Amygdala (tissue), 56 donors: ENCODE results near the gene ROBO1.

Source experiments
- DNase-seq, 56 donors: peaks; one replicate each; lab custom pipeline; 2025; lab: John Stamatoyannopoulos, UW

The ROBO1 gene

DNA sequence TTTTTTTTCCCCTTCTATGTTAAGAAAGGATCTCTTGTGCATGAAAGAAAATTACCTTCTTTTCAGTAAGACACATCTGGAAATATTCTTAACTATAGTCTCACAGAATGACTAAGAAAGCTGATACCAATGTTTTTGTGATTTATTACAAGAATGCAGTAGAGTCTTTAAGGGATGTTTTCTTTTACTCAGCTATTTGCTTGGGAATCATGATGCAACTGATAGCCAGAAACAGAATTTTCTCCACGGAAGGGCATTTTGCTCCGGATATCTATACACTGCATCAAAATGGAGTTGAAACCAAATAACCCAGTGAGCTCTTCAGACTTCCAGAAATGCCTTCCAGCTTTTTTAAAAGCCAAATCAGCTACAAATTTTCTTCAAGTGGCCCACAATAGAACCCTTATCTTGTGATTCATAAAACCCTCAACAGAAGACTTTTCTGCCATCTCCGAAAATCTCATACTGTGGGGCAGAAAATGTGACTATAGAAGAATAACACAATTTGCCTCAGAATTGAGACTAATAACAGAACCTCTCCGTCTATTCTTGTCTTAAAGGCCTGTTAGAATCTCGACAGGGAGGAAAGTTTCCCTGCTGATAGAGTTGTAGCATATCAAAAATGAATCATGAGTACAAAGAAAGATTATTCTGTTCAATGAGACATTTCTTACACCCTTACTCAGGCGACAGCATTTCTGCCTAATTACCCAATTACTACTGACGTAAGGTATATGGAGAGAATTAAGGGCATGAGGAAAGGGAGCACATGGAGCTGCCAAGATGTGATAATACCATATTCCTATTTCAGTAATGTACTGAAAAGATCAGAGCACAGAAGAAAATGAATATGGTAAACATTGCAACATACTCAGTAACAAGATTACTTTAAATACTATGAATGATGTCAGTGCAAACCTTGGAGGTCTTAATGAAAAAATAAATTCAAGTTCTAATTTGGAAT, 900.1 kb downstream of the ROBO1 start:
- no peak for DNase-seq

DNA sequence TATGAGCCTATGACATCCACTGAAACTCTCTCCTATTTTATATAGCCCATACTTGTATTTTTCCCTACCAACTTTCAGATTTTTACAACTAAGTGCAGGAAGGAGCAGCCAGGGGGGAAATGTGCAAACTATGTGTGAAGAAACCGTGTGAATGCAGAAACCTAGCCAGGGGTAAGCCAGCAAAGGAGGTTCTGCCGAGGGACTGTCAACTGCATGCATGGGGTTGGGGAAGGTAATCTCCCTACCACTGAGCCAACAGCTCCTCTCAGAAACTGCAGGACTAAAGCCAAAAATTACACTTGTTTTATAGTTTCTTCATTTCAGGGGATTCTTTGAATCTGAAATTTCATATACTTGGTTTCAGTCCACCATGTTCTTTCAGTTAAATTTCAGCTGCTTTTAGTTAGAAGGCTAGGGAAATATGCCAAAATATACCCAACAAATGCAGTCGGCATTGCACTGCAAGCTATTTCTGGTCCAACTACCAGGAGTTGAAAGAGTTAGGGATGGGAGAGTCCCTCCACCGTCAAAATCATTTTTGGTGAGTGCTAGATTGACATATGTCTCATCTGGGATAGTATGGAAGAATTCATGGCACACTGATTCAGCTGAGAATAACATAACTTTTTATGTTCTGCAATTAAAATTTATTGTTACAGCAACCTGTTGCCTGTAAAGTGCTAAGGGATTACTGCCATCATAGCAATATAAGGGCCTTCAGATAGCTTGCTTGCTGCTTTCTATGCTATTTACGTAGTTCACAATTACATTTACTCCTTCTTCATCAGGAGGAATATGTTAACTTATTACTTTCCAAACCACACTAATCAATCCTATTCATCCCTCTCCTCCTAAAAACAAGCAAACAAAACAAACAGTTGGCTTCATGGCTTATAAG, 904.2 kb downstream of the ROBO1 start:
- DNase-seq, result no peak

DNA sequence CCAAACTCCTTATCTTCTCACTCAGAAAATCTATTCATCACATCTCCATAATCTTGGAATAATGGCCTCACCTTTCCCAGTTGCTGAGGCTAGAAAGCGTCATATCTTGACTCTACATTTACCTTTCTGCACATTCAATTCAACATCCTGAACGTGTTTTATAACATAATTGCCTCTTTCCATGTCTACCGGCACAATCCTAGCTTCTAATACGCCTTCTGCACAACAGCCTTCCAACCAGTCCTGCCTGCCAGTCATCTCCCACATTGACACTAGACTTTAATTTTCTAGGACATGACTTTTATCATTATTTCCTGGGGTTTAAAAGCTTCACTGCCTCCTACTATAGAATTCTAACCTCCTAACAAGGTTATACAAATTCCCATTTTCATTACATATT, 906.6 kb downstream of the ROBO1 start:
- no peak for DNase-seq

DNA sequence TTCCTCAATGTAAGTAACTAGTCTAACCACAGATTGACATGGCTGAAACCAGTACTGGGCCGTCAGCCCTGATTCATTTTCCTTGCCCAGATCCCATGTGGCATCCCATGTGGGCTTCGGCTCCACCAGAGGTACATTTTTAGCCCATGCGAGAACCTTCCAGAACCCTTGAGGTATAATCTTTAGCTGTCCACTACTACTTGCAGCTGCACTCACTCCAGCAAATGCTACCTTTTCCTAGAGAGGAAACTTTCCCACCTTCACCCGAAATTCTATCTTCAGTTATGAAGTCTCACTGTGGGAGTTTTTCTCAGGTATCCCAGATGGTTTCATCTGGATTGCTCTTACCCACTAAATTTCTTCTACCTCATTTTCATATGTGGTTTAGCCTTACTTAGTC, 907.2 kb downstream of the ROBO1 start:
- DNase-seq, result no peak

DNA sequence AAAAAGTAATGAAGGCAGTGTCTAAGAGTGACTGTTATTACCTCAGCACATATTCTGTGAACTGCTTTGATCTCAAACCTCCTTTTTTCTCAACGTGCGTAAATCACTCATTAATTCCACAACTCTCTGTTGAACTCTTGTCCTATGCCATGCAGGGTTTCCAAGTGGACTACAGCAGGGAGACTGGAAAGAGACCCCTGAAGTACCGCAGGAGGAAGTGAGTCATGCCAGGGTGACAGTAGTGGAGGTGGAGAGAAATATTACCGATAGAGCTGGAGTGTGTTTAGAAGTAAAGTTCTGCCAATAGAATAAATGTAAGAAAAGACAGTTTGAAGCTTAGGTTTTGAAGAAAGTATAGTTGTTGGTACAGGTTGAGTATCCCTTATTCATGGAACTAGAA, 908.9 kb downstream of the ROBO1 start:
- no peak for DNase-seq

DNA sequence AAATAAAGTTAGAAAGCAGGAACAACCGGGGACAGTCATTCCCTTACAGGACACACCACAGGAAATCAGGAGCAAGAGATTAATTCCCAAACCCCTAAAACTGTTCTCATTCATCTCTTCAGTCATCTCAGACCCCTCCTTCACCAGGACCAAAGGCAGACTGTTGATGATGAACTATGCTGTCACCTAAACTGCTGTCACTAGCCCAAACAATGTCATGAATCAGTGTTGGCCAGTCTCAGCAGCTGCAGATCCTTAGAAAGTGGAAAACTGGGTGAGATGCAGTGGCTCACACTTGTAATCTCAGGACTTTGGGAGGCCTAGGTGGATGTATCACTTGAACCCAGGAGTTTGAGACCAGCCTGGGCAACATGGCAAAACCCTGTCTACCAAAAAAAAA, 909.6 kb downstream of the ROBO1 start:
- no peak for DNase-seq

DNA sequence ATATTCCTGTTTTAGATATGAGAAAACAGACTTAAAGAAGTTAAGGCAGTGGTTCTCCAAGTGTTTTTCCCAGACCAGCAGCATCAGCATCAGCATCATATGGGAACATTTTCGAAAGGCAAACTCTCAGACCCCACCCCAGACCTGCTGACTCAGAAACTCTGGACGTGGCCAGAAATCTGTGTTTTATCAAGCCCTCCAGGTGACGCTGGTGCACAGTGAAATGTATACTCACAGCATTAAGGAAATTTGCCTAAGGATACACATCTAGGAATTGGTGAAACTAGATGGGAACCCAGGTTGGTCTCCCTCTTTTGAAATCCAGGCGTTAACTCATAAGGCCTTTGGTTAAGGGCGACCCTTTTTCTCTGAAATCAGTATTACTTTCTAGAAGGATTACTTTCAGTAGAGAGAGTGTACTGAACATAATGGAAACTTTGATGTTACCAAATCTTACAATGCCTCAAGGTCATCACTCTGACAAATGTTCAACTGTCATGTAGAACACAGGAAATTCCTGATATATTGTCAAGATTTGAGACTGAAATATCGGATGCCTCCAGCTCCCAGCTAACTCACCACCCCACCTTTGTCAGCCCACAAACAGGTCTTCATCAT, 910.2 kb downstream of the ROBO1 start:
- no peak for DNase-seq

DNA sequence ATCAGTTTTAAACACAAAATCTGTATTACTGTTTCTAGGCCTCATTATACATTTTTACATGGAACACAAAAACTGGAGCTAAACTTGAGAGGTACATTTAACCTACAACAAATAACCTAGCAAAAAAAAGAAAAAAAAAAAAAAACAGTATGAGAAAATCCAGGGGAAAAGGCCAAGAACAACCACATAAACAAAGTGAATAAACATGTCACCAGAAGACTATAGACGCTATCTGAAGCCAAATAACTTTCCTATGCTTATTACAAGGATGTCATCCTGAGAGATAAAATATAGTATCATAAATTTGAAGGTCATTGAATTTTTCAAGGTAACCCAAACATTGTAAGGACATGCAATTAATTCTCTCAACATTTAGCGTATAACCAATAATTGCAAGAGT, 911.6 kb downstream of the ROBO1 start:
- DNase-seq, result no peak

DNA sequence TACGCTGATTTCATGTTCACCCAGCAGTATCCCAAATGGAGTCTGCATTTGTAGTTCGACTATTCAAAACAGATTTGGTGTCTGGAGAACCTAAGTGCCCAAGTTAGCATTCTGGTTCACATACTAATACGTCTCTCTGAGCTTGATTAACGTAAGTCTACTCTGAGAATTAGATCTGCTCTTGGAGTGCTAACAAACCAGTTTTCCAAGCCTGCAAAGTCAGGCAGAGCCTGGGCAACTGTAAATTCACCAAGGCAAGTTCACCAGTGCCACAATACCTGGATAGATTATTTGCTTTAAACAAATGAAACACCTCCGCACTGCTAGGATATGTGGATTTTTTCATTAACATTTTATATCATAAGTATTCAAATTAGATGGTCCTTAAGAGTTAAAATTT, 912.6 kb downstream of the ROBO1 start:
- DNase-seq, result no peak

DNA sequence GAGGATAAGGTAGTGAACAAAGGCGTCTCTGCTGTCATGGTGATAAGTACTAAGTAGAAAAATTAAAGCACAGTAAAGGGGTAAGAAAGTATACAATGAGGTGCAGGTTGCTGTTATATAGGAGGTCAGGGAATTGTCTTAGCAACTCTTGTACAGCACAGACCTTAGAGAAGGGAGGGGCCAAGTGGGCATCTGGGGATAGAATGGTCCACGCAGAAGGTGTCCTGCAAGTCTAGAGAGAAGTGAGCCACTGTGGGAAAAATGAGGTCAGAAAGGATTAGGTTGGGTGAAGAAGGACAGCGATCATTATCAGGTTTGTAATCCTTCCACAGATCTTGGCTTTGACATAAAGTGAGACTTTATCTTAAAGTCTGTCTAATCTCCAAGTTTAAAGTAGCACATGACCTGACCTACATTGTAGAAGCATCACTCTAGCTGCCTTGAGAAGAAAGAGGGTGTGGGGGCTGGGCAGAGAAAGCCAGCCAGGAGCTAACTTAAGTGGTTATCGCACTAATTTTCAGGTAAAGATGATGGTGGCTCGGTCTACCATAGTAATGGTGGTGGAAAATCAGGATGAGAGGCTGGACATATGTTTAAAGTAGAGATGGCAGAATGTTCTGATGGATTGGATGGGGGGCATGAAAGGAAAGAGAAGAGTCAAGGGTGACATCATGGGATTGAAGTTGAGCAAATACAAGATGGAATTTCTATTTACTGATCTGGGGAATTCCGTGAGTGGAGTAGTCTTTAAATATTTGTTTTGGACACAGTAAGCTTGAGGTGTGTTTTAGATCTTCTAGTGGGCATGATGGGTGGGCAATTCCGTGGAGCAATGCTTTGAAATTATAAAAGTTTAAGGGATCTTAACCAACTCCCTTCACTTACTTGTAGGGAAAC, 919.2 kb downstream of the ROBO1 start:
- no peak for DNase-seq

DNA sequence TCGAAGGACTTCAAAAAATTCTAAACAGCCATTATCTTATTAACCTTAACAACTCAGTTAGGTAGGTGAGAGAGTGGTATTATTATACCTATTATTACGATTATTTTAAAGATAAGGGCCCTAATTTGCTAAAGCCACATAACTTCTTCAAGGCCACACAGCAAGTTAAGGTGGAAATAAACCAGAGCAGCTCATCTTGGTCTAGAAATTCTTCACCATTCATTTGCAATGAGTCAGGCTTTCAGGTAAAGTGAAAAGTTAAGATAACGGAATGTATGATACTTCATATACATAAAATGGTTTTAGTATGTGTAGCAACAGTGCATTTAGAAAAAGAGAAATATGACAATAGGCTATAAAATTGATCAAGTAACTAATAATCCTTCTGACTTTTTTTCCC, 920.2 kb downstream of the ROBO1 start:
- no peak for DNase-seq

DNA sequence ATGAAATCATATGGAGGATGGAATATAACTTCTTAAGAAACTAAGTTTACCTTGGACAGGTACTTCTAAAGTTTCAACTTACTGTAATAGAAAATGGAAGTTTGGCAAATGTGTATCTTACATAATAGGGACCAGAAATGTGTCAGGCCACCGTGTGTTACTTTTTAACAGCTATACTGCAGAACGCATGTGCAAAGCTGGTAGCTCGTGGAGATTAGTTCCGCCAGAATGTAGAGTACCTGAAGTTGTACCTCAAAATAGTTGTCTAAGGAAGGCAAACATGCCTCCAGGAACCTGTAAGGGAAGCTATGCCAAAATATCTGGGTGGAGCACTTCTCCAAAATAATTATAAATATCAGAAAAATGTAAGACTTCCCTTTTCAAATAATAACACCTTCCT, 920.6 kb downstream of the ROBO1 start:
- no peak for DNase-seq

DNA sequence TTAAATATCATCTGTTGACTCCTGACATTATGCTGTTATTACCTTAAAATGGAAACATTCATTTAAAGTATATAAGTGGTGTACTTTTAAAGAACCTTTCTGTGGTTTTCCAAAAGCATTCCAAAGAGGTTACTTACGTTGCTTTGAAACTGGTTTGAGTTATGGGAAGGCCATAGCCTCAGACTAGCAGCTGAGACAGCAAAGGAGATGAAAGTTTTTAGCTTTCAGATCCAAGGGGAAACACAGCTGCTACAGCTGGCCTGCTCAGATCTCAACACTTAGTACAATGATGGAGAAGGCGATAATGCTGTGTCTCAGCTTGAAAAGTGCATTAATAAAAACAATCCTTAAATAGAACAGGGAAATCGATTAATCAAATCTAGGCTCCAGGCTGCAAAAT, 921.1 kb downstream of the ROBO1 start:
- DNase-seq, result no peak

DNA sequence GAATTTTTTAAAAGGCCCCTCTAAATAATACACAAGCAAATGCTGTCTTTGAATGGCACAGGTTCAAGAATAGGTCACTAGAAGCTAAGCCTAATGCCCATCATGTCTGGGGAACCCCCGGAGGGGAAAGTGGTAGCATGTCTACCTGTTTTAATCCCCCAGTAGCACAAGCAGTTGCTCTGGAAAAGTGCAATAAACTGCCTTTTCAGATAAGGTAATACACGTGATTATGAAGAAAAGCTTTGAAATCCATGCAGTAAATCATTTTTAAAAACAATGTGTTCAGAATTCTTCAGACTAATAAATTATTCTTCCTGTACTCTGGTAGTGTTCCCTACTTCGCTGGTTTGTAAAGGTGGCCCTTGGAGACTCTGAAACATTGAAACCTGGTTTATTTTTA, 922.2 kb downstream of the ROBO1 start:
- DNase-seq, result no peak

DNA sequence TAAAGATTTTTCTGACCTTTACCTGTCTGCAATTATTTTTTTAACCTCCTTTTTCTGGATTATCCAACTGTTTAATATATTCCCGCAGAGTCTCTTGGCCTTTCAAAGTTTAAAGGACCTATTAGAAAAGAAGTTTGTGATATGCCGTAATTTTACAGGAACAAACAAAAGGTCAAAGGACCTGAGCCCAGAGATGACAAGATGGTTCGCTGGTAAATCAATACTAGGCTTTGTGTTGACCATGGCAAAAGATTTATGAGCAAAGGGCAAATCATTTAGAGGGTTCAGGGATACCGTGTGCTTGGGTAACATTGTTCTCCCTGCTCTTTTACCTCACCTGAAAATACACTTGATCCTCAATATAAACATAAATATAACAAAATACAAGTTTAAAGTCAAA, 923.5 kb downstream of the ROBO1 start:
- DNase-seq, result no peak

DNA sequence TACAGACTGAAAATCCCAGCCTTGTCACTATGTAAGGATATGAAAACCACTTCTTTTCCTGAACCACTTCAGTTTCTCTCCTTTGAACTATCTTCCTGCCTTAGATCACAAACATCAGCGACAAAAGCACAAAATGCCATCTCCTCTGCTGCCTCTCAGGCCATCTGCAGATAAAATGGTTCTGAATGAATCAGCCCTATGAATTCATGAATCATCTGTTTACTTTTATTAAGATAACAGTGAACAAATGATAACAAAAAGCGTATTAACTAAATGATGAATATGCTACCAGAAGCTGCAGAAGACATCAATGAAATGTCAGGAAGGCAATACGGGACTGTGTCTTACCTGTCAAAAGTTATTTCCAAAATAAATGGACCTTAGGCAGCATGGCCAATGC, 928.1 kb downstream of the ROBO1 start:
- no peak for DNase-seq

DNA sequence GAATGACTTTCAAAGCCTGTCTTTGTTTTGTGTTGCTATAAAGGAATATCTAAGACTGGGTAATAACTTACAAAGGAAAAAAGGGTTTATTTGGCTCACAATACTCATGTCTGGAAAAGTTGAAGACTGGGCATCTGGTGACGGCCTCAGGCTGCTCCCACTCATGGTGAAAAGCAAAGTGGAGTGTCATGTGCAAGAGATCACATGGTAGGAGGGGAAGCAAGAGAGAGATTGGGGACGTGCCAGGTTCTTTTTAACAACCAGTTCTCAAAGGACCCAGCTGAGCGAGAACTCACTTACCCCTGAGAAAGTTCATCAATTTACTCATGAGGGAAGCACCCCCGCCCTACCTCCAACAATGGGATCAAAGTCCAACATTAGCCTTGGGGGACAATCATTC, 929.4 kb downstream of the ROBO1 start:
- DNase-seq, result peak in 1 of 56 donors; percentile 15

DNA sequence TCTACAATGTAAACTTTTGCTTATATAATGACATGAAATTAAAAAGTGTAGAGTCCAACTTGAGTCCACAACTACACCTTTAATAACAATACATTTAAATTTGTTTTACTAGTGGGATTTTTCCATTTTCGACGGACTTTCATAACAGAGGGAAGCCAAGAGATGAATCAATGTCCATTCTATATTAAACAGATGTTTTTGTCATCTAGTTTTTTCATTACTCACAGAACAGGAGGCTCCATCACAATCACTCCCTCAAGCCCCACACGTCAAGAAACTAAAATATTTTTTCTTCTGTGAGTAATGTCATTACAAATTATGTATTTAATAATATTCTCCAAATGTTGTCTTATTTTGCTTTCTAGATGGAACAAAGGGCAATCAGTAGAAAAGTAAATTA, 932.9 kb downstream of the ROBO1 start:
- DNase-seq, result no peak

DNA sequence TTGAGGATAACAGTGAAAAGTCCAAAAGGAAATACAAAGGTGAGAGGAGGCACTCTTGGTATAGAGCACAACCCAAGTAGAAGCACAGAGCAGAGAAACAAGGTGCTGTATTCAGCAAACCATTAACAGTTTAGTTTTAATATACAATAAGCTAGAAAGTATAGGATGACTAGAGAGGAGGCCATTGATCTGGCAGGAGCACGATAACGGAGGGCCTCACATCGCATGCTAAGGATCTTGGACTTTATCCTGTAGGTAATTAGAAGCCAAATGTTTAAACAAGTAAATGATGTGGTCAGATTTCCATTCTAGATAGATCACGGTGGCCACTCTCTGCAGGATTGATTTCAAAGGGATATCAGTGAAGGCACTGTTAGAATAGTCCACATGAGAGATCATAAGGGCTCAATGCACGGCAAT, 935.0 kb downstream of the ROBO1 start:
- no peak for DNase-seq

DNA sequence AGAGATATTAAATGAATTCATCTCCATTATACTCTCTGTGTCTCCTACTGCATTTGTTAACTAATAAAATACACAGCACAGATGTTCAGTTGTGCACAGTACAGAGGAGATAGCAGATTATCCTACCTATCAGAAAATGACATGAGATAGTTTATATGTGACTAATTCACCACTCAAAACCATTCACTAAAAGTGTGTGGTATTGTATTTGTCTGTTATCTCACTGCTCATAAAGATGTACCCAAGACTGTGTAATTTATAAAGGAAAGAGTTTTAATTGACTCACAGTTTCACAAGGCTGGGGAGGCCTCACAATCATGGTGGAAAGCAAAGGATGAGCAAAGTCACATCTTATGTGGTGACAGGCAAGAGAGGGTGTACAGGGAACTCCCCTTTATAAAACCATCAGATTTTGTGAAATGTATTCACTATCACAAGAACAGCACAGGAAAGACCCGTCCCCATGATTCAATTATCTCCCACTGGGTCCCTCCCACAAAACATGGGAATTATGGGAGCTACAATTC, 936.3 kb downstream of the ROBO1 start:
- DNase-seq, result no peak
